Liver (tissue), 3 donors: ENCODE results near the gene BCKDHA.

Source experiments
- CTCF ChIP-seq: fragments of 150-350 bp; IDR thresholded peaks from 2 replicates; pipeline ENCODE4 v1.5.1; 2017; ENCODE audit warnings: improper control_type of control experiment, low read depth, low read length; ENCODE audit not compliant: missing input control
- RAD21 ChIP-seq, 2 donors: IDR thresholded peaks; 2 replicates each; pipeline ENCODE4 v1.6.1; 2016; ENCODE audit warnings: antibody characterized with exemption in 2 of 2, mild to moderate bottlenecking in 2 of 2
- REST ChIP-seq: IDR thresholded peaks from 2 replicates; pipeline ENCODE4 v1.6.1; 2016; ENCODE audit warnings: antibody characterized with exemption, mild to moderate bottlenecking
- TAF1 ChIP-seq: conservative IDR thresholded peaks from 2 replicates; pipeline ENCODE4 v1.6.1; 2016; ENCODE audit warnings: antibody characterized with exemption, mild to moderate bottlenecking
- donor health status: healthy.
- donor health status: healthy.

GRCh38 chr19:41405776-41406175 lies 8.2 kb downstream of the BCKDHA start:
- TF ChIP-seq CTCF (no peak), RAD21 (IDR thresholded peaks at IDR 0.05) (no peak), REST (no peak), TAF1 (no peak)
